A172 (cell line): ENCODE measurements around the gene NEMP2. TPM values are rescaled to one million over a fixed set of nuclear protein-coding genes. Genes with fewer than 3 reads are reported as not detected.

Experiments used
- DNase-seq: peaks from one replicate; pipeline ENCODE4 v3.0.0-alpha.2; 2015; ENCODE audit warnings: low spot score
- total RNA-seq: library from RNA; depleted of rRNA; stranded (reverse); fragments of >200 nt; shearing (Covaris generic); gene quantifications from 2 replicates; pipeline ENCODE4 v1.2.3, GENCODE V29; 2014

NEMP2 gene
- total RNA-seq, 1 experiment from 2014 or later = 19.8 TPM

DNA sequence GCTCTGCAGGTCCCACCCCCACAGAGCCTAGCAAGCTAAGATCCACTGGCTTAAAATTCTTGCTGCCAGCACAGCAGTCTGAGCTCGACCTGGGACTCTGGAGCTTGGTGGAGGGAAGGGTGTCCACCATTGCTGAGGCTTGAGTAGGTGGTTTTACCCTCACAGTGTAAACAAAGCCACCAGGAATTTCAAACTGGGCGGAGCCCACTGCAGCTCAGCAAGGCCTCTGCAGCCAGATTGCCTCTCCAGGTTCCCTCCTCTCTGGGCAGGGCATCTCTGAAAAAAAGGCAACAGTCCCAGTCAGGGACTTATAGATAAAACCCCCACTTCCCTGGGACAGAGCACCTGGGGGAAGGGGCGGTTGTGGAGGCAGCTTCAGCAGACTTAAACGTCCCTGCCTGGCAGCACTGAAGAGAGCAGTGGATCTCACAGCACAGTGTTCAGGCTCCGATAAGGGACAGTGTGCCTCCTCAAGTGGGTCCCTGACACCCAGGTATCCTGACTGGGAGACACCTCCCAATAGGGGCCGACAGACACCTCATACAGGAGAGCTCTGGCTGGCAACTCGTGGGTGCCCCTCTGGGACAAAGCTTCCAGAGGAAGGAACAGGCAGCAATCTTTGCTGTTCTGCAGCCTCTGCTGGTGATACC is 20.0 kb upstream of the NEMP2 start:
- no peak for DNase-seq

DNA sequence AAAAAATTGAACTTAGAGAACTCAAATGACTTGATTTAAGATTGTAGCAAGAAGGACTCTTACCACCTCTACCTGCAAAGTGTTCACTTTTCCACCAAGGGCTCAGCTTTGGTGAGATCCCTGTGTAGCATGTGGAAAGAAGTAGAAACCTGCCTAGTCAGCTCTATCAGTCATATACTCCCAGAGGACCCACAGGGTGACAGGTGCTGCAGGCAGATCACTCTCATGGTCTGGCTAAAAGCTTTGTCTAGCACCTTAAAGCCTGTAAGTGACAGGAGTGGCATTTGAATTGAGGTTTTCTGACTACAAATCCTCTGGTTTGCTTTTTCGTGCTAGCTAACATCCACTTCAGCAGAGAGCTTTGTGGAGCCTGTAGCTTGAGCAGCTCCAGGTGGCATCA is 18.7 kb upstream of the NEMP2 start:
- DNase-seq = no peak

DNA sequence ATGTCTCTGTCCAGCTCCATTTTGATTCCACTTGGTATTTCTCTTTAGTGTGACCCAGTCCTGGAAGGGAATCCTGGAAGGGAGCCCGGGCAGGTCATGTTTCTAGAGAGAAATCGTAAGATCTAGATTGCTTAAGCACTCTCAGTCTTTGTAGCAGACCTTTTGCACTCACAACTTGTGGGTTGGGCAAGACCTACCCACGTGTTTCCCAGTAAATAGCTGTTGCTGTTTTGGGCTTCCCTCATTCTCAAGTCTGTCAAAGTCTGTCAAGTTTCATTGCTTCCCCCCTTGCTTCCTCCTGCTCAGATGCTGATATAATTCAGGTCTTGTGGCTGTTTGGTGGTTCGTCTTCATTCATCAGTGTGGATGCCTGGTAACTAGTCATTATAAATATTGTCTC is 17.4 kb upstream of the NEMP2 start:
- no peak for DNase-seq

DNA sequence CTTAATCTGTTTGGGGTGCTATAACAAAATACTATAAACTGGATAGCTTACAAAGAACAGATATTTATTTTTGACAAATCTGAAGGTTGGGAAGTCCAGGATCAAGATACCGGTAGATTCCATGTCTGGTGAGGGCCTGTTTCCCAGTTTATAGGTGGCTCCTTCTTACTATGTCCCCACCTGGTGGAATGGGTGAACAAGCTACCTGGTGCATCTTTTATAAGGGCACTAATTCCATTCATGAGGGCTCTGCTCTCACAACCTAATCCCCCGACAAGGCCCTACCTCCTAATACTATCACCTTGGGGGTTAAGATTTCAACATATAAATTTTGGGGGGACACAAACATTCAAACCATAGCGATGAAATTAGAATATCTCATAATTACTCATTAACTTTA is 15.6 kb upstream of the NEMP2 start:
- no peak for DNase-seq

GRCh38 chr2:190547886-190548285 is 13.4 kb upstream of the NEMP2 start:
- DNase-seq = peak; percentile 45

DNA sequence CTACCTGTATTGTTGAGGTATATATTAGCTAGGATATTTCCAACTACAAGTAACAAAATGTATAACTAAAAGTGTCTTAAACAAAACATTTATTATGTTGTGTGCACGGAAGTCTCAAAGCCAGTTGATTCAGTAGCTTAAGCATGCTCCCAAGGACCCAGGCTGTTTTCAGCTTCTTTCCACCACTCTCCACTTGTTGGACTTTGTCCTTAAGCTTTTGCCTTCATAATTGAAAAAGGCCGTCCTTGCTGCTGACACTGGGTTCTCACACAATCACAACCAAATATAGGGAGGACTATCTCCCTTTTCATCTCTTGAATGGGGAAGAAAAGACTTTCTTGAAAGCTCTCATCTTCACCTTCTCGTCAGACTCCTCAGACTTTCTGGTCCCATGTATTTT is 12.2 kb upstream of the NEMP2 start:
- no peak for DNase-seq

GRCh38 chr2:190545555-190546385 is 11.2 kb upstream of the NEMP2 start:
- no peak for DNase-seq

DNA sequence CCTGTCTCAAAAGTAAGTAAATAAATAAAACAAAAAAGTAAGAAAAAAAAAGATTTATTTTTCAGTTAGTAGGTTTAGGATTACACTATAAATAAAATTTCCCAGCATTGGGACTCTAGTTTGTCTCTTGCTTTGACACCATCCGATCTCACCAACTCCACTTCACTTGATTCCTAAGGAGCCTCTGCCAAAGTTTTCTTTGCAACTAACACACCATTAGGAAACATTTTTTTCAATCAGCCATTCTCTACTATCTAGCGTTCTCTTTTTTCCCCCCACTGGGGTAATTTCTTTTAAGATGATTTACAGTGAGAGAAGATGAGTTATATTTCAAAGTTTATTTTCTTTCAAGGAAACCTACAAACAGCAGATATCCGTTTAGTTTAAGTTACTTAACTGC is 10.6 kb upstream of the NEMP2 start:
- DNase-seq = no peak

- peak; percentile 16 for DNase-seq
Measured at GRCh38 chr2:190540048-190540447, 5.5 kb upstream of the NEMP2 start.

DNA sequence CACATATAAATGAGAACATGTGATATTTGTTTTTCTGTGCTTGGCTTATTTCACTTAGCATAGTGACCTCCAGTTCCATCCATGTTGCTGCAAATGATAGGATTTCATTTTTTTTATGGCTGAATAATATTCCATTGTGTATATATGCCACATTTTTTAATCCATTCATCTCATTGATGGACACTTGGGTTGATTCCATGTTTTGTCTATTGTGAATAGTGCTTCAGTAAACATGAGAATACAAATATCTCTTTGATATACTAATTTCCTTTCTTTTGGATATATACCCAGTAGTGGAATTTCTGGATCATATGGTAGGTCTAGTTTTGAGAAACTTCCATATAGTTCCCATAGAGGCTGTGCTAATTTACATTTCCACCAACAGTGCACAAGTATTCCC is 3.7 kb upstream of the NEMP2 start:
- no peak for DNase-seq

- no peak for DNase-seq
Measured at GRCh38 chr2:190537765-190538164, 3.2 kb upstream of the NEMP2 start.

DNA sequence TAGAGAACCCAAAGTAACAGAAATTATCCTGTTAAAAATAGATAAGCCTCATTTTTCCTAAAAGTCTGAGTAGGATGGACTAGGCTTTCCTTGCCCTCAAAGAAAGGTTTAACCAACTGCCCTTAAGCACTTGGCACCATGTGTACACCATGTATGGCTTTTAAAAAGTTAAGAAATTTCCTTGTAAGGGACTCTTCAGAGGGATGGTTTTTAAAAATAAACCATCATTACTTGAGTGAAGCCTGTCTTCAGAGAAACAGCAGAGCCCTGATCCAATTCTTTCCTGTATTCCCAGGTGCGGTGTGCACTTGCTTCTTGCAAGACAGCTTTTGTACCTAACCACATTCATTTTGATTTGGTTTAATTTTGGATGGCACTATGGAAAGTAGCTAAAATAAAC is 1.1 kb upstream of the NEMP2 start:
- no peak for DNase-seq

- DNase-seq = no peak
Measured at GRCh38 chr2:190535121-190535439, 558 bp upstream of the NEMP2 start.

GRCh38 chr2:190533968-190534309 is 583 bp downstream of the NEMP2 start:
- no peak for DNase-seq

- no peak for DNase-seq
Measured at GRCh38 chr2:190533175-190533967, 1.2 kb downstream of the NEMP2 start.

GRCh38 chr2:190532581-190532980 is 1.9 kb downstream of the NEMP2 start:
- no peak for DNase-seq

- peak; percentile 71 for DNase-seq
Measured at GRCh38 chr2:190530248-190530900, 4.1 kb downstream of the NEMP2 start.

DNA sequence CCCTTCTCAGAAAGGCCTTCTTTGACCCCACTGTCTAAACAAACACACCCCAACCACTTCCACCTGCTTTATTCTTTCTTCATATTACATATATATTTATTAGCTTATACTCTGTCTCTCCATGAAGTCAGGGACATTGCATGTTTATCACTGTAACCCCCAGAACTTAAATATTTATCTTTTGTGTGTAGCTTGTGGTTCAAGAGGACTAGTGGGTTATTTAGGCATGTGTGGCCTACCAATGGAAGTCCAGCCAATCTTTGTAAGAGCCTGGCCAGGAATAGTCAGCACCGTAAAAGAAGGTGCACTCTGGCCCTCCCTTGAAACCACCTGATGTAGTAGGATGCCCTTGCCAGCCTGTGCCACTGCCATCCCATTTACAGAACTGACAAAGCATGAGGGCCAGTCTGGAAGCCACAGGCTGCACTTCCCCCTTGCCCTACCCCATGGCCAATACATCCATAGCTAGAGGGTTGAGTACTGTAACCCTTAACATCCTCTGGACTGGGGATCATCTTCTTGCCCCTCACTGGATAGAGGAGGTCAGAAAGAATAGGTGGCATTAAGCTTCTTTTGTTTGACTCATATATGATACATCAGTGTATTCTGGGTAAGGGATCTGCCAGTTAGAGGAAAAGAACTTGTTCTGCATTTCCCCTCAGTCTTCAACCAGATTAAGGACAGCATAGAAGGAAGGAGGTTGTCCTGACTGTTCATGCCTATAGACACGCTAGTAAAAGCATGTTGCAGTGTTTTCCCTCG is 4.9 kb downstream of the NEMP2 start:
- DNase-seq = no peak

DNA sequence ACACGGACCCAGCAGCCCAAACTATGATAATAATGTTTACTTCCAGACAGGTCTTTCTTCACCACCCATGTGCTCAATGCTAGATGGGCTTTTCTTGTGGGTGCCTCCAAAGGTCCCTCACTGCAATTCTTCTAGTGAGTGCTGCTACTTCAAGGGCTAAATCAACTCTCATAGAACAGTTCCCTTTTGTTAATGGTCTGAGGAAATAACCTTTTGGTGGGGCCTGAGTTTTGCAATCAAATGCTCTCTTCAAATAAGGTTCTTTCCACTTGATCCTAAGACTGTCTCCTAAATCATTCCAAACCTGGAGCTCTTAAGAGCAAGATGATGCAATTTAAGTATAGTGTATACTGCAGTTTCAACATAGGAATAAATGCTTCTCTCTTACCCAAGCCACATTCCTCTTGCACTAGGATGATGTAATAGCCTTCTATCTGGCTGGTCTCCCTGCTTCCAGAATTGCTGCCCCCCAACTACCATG is 6.0 kb downstream of the NEMP2 start:
- no peak for DNase-seq

GRCh38 chr2:190527918-190528317 is 6.6 kb downstream of the NEMP2 start:
- no peak for DNase-seq

GRCh38 chr2:190527214-190527613 is 7.3 kb downstream of the NEMP2 start:
- no peak for DNase-seq
